ENCODE measurements around the gene ADPRS.

Gene ADPRS

GRCh38 chr1:36106269-36106668 is 17.6 kb downstream of the ADPRS start:
- Histone ChIP-seq H3K9me2 (ENCODE audit: low read depth, low read length) (no peaks in the 10 kb centered on the region), H3K4me2 (ENCODE audit: low read length) (no peak overlapping the region)

DNA sequence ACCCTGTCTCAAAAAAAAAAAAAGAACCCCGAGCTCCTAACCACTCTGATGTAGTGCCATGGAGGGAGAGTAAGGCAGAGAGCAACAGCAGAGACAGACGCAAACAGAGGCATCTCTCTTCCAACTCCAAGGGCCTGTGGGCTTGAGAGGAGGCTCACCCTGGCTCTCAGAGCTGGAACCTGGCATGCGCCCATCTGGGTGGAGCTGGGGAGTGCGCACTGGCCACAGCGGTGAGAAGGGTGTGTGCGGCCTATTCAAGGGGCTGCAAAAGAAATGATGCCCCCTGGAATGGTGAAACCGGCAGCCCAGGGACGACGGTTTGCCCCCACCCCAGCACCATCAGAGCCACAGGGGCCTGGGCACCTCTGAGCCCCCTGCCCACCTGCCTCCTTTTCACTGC is 18.7 kb downstream of the ADPRS start:
- no peaks in the 10 kb centered on the region for H3K9me2 ChIP-seq (ENCODE audit: low read depth, low read length)
- no peaks in the 10 kb centered on the region for H3K36me3 ChIP-seq (ENCODE audit: insufficient read depth, low read length)
- H3K4me1 ChIP-seq (ENCODE audit: insufficient read depth, low read length, severe bottlenecking), result no peaks in the 10 kb centered on the region
- no peaks in the 10 kb centered on the region for H3K9me3 ChIP-seq (ENCODE audit: low read length)
- H3K27me3 ChIP-seq (ENCODE audit: insufficient read depth, low read length), result no peaks in the 10 kb centered on the region
- no peaks in the 10 kb centered on the region for H3K79me2 ChIP-seq (ENCODE audit: insufficient read depth, low read length)
- H3K4me3 ChIP-seq (ENCODE audit: low read depth, low read length, poor library complexity, severe bottlenecking), result no peak overlapping the region
- no peaks in the 10 kb centered on the region for H4K20me1 ChIP-seq (ENCODE audit: insufficient read depth, low read length)
- no peak overlapping the region for H3K9ac ChIP-seq (ENCODE audit: low read length)
- H3K4me2 ChIP-seq (ENCODE audit: low read length), result no peak overlapping the region
- no peak overlapping the region for H3K27ac ChIP-seq (ENCODE audit: low read depth, low read length, poor library complexity, severe bottlenecking)
- no peak overlapping the region for H2AFZ ChIP-seq (ENCODE audit: low read length)
- H3F3A ChIP-seq (ENCODE audit: insufficient read depth, low read length), result no peaks in the 10 kb centered on the region
- TF ChIP-seq, protein P1, sequence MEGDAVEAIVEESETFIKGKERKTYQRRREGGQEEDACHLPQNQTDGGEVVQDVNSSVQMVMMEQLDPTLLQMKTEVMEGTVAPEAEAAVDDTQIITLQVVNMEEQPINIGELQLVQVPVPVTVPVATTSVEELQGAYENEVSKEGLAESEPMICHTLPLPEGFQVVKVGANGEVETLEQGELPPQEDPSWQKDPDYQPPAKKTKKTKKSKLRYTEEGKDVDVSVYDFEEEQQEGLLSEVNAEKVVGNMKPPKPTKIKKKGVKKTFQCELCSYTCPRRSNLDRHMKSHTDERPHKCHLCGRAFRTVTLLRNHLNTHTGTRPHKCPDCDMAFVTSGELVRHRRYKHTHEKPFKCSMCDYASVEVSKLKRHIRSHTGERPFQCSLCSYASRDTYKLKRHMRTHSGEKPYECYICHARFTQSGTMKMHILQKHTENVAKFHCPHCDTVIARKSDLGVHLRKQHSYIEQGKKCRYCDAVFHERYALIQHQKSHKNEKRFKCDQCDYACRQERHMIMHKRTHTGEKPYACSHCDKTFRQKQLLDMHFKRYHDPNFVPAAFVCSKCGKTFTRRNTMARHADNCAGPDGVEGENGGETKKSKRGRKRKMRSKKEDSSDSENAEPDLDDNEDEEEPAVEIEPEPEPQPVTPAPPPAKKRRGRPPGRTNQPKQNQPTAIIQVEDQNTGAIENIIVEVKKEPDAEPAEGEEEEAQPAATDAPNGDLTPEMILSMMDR (IDR thresholded peaks at IDR 0.05; ENCODE audit: low read length), result no peak
- no peak for TF ChIP-seq EZH2 (IDR thresholded peaks at IDR 0.05; ENCODE audit: borderline replicate concordance, low read length)

More at GRCh38 chr1:36106269-36106668, 17.6 kb downstream of the ADPRS start:
- no peaks in the 10 kb centered on the region for H3K36me3 ChIP-seq (ENCODE audit: insufficient read depth, low read length)
- H3K9ac ChIP-seq (ENCODE audit: low read length), result no peak overlapping the region
- H4K20me1 ChIP-seq (ENCODE audit: insufficient read depth, low read length), result no peaks in the 10 kb centered on the region
- H2AFZ ChIP-seq (ENCODE audit: low read length), result no peak overlapping the region
- H3K27me3 ChIP-seq (ENCODE audit: insufficient read depth, low read length), result no peaks in the 10 kb centered on the region
- no peak for TF ChIP-seq EZH2 (IDR thresholded peaks at IDR 0.05; ENCODE audit: borderline replicate concordance, low read length)
- TF ChIP-seq, protein P1 (IDR thresholded peaks at IDR 0.05; ENCODE audit: low read length), result no peak
- no peaks in the 10 kb centered on the region for H3K9me3 ChIP-seq (ENCODE audit: low read length)
- H3K4me3 ChIP-seq (ENCODE audit: low read depth, low read length, poor library complexity, severe bottlenecking), result no peak overlapping the region
- H3F3A ChIP-seq (ENCODE audit: insufficient read depth, low read length), result no peaks in the 10 kb centered on the region
- H3K27ac ChIP-seq (ENCODE audit: low read depth, low read length, poor library complexity, severe bottlenecking), result no peak overlapping the region
- H3K4me1 ChIP-seq (ENCODE audit: insufficient read depth, low read length, severe bottlenecking), result no peaks in the 10 kb centered on the region
- H3K79me2 ChIP-seq (ENCODE audit: insufficient read depth, low read length), result no peaks in the 10 kb centered on the region

DNA sequence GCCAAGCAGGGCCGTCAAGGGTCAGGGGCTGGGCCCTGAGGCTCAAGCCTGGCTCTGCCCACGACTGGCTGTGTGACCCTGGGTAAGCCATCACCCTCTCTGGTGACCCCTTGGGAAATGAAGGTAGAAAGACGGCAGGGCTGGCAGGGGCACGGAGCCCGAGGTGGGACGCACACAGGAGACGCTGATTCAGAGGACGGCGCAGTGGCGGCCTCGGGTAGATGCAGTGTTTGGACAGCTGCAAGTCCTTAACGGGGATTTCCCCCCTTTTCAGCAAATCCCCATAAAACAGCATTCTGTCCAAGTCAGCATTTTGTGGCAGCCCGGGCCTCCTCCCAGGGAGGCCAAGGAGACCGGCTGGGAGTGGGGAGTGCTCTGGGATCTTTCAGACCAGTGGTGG is 19.6 kb downstream of the ADPRS start:
- H2AFZ ChIP-seq (ENCODE audit: low read length), result no peak overlapping the region
- H3K4me1 ChIP-seq (ENCODE audit: insufficient read depth, low read length, severe bottlenecking), result no peaks in the 10 kb centered on the region
- no peaks in the 10 kb centered on the region for H4K20me1 ChIP-seq (ENCODE audit: insufficient read depth, low read length)
- H3K4me2 ChIP-seq (ENCODE audit: low read length), result no peak overlapping the region
- no peak overlapping the region for H3K27ac ChIP-seq (ENCODE audit: low read depth, low read length, poor library complexity, severe bottlenecking)
- TF ChIP-seq EZH2 (IDR thresholded peaks at IDR 0.05; ENCODE audit: borderline replicate concordance, low read length), result no peak
- TF ChIP-seq, protein P1 (IDR thresholded peaks at IDR 0.05; ENCODE audit: low read length), result no peak
- H3K36me3 ChIP-seq (ENCODE audit: insufficient read depth, low read length), result no peaks in the 10 kb centered on the region
- no peaks in the 10 kb centered on the region for H3F3A ChIP-seq (ENCODE audit: insufficient read depth, low read length)
- no peak overlapping the region for H3K4me3 ChIP-seq (ENCODE audit: low read depth, low read length, poor library complexity, severe bottlenecking)
- no peaks in the 10 kb centered on the region for H3K9me2 ChIP-seq (ENCODE audit: low read depth, low read length)
- no peak overlapping the region for H3K9ac ChIP-seq (ENCODE audit: low read length)
- no peaks in the 10 kb centered on the region for H3K9me3 ChIP-seq (ENCODE audit: low read length)
- peaks cover 2% of the 10 kb centered on the region; the same call in 1 of the 2 replicates for H3K27me3 ChIP-seq (ENCODE audit: insufficient read depth, low read length)
- no peaks in the 10 kb centered on the region for H3K79me2 ChIP-seq (ENCODE audit: insufficient read depth, low read length)

All from OCI-LY1 (cell line).